NCI-H82 treated with DMSO at 0.1 percent for 48 hours (cell line): Measurements from ENCODE around the gene LOXL3.
"Not testable (repeated sequence)": the region's sequence is repeated elsewhere in the genome, so short reads cannot be mapped to it uniquely, and the experiment has no call there.

ENCODE experiments used
- DNase-seq: peaks from one replicate; lab custom pipeline; 2025; ENCODE audit not compliant: unreplicated experiment; lab: John Stamatoyannopoulos, UW

The LOXL3 gene

DNA sequence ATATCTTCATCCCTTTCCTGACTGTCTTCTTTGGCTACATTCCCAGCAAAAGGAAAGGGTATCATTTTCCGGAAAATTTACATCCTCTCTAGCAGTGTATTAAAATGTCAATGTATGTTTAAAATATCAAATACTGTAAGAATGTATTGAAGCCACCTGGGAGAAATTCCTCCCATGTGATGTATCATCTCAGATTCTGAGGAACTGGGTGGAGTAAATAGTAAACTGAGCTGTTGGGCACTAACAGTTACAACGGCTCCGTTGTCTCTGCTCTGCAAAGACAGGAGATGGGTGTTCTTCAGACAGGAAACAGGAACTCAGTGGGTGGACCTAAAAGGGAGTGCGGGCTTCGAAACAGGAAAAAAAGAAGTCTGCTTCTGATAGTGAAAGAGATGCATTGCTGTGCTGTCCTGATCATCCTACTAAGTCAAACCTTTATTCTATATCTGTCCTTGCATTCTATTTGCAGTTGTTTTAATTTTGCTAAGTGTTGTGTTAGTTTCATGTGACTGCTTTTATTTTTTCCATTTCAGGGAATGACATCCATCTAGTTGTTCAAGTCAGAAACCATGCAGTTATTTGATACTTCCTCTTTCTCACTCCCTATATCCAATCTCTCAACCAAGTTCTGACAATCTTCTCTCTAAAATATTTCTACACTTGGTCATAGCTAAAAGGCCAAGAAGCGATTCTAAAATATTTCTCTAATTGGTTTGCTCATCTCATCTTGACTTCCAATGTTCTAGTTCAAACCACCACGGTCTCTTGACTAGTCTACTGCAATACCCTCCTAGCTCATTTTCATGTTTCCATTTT is 20.2 kb upstream of the LOXL3 start:
- no peak for DNase-seq

GRCh38 chr2:74572178-74572925 is 18.6 kb upstream of the LOXL3 start:
- DNase-seq: no peak

- no peak for DNase-seq
Observed at GRCh38 chr2:74571058-74571457, 17.3 kb upstream of the LOXL3 start.

DNA sequence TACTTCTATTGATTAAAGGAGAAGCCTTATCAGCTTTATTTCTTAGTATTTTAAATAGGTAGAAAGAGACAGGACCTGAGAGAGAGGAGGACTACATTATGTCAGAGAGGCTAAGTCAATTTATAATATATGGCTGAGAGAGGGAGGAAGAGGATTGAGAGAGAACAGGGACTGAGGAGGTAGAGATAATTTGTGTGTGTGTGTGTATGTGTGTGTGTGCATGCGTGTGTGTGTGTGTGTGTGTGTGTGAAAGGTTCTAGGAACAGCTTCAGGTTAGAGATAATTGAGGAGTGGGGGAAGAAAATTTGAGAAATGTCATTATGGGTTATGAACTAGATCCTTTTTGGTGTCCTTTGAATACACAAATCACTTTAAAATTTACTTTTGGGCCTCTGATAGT is 15.9 kb upstream of the LOXL3 start:
- DNase-seq: no peak

- DNase-seq: no peak
Observed at GRCh38 chr2:74567881-74568280, 14.1 kb upstream of the LOXL3 start.

DNA sequence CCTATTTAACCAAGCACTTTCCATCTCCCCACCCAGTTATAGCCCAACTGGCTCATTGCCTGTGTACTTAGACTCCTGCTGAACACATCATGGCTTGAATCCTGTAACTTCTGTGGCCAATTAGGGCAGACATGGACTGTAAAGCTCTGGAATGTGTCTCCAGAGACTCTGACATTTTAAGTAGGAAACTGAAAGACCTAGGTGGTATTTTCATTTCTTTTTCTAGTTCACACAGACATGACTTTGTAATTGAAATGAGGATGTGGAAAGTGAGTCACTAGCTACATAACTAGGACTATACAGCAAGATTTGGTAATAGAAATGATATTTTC is 13.0 kb upstream of the LOXL3 start:
- no peak for DNase-seq

GRCh38 chr2:74566076-74566753 is 12.5 kb upstream of the LOXL3 start:
- DNase-seq: no peak

GRCh38 chr2:74564222-74564621 is 10.5 kb upstream of the LOXL3 start:
- no peak for DNase-seq

DNA sequence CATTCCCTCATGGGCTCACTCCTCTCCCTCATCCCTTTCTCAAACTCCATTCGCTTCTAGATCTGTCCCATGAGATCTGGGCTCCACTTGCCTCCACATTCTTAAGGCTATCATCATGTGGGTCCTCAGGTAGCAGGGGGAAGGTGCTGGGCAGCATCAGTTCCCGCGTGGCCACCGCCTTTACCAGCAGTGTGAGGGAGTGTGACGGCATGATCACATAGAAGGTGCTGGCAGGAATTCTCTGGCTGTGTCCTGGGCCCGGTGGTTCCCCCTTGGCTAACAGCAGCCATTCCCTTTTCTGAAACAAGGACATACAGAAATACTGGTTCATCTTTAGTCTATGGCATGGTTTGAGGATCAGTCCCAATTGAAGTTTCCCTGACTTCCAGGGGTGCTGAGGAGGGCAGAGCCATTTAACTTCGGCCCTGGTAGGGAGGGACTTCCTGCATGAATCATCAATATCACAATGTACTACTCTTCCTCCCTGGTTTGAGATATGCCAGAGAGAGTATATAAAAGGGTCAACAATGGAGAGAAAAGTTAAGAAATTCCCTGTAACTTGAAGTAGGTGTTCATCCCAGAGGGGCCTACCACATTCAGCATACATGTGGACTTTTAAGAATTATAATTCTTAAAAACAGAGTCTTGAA is 8.5 kb upstream of the LOXL3 start:
- no peak for DNase-seq

GRCh38 chr2:74561022-74561421 is 7.3 kb upstream of the LOXL3 start:
- not testable (repeated sequence) for DNase-seq

- no peak for DNase-seq
Observed at GRCh38 chr2:74560591-74560990, 6.8 kb upstream of the LOXL3 start.

DNA sequence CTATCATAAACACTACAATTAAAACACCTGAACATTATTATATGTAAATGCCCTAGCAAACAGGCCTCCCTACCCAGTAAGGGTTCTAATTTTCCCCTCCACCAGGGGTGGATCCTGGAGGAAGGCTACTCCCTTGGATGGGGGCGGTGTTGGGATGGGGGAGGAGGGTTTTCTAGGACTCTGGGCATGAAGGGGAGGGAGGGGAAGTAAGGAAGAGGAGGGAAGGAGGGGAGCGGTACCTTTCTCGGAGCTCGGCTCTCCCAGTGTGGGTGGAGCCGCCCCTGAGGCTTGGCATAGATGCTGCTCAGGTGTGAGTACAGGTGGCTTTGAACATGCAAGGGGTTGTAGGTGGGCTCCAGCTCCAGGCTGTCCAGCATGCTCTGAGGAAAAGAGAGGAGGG is 6.2 kb upstream of the LOXL3 start:
- DNase-seq: no peak

GRCh38 chr2:74558284-74559230 is 4.8 kb upstream of the LOXL3 start:
- no peak for DNase-seq

DNA sequence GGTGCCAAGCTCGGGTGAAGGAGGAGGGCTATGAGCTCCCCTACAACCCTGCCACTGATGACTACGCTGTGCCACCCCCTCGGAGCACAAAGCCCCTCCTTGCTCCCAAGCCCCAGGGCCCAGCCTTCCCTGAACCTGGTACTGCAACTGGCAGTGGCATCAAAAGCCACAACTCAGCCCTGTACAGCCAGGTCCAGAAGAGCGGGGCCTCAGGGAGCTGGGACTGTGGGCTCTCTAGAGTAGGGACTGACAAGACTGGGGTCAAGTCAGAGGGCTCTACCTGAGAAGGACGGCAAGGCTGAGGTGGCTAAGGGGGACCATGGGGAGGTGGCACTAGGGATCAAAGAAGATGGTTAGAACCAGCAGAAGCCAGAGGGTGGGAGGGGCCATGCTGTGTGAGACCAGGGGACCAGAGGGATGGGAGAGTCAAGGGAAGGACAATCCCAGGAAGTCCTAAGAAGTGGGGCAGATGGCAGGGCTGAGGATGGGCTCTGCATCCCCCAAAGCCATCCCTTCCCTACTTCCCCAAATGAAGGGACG is 3.2 kb upstream of the LOXL3 start:
- DNase-seq: no peak

DNA sequence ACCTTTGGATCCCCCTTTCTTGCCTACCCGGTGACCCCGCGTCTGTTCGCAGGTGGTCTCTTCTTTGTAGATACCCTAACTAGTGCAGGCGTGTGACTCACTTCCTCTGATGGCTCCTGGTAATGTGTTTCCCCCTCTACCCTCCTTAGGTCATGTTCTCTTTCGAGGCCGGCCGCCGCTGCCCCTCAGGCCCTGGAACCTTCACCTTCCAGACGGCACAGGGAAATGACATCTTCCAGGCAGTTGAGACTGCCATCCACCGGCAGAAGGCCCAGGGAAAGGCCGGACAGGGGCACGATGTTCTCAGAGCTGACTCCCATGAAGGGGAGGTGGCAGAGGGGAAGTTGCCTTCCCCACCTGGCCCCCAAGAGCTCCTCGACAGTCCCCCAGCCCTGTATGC is 2.4 kb upstream of the LOXL3 start:
- DNase-seq: no peak

DNA sequence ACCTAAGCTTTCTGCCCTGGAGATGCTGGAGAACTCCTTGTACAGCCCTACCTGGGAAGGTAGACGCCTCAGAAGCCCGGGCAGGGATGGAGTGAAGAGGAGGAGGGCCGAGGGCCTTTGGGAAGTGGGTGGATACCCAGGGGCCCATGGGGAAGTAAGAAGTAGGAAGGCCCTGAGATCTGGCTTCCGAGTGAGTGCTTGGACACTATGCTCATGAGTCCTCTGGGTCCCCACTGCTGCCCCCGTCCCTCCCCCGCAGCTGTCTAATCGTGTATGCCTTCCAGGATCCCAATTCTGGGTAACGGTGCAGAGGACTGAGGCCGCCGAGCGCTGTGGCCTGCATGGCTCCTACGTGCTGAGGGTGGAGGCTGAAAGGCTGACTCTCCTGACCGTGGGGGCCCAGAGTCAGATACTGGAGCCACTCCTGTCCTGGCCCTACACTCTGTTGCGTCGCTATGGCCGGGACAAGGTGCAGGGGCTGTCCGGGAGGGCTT is 1.9 kb upstream of the LOXL3 start:
- DNase-seq: no peak

DNA sequence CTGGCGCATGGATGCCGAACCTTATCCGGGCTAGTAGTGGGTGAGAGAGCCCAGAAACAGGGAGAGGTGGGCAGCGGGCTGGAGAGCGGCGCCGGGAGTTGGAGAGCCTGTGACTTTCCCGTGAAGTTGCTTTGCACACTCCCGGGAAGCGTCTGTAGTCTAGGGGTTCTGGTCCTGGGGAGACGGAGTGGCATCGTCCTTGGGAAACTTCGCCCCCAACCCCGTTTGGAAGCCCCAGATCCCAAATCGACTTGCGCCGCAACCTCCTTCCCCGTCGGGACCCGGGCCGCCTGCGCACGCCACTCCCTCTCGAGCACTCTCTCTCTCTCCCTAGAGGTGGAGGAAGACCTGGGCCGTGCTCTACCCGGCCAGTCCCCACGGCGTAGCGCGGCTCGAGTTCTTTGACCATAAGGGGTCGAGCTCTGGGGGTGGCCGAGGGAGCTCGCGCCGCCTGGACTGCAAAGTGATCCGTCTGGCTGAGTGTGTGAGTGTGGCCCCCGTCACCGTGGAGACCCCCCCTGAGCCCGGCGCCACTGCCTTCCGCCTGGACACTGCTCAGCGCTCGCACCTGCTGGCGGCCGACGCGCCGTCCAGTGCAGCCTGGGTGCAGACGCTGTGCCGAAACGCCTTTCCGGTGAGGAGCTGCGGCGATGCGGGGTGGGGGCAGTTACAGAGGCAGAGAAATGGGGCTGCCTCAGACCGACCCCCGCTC is 1.2 kb upstream of the LOXL3 start:
- DNase-seq: no peak

DNA sequence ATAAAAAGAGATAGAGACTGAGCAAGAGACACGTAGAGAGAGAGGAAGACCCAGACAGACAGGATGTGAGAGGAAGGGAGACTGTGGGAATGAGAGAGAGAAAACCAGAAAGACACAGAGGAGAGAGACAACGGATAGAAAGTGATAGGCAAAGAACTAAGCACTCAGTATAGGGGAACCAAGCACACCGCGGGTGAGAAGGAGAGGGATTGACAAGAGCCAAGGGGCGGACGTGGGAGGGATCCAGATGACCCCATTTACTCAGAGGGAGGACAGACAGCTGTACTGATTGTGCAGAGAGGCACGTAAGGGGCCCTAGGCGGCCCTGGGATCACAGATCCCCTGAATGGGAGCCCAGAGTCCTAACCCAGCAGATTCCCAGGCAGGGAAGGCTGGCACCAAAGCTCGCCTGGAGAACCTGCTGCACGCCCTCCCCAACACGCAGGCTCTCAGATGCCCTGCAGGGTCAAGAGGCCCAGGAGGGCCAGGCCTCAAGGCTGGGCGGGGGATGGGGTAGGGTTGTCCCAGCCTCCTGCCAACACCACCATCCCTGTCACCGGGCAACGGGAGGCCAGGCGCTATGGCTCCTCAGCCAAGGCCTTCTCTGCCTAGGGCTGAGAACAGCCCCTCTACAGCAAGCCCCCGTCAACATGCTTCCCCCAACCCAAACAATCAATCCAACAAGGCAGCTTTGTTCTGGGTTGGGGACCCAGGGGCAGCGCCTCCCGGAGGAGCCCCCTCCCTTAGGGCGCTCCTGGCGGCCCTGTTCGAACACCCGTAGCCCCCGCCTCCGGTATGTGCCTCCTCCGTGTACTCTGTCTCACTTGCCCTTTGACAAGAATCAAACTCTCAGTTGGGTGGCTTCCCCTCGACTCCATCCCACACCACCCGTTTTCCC is 579 bp downstream of the LOXL3 start:
- no peak for DNase-seq
